ENCODE measurements around the gene LGALS12.
"Not testable (repeated sequence)": the region's sequence is repeated elsewhere in the genome, so short reads cannot be mapped to it uniquely, and the experiment has no call there.

LGALS12 gene

DNA sequence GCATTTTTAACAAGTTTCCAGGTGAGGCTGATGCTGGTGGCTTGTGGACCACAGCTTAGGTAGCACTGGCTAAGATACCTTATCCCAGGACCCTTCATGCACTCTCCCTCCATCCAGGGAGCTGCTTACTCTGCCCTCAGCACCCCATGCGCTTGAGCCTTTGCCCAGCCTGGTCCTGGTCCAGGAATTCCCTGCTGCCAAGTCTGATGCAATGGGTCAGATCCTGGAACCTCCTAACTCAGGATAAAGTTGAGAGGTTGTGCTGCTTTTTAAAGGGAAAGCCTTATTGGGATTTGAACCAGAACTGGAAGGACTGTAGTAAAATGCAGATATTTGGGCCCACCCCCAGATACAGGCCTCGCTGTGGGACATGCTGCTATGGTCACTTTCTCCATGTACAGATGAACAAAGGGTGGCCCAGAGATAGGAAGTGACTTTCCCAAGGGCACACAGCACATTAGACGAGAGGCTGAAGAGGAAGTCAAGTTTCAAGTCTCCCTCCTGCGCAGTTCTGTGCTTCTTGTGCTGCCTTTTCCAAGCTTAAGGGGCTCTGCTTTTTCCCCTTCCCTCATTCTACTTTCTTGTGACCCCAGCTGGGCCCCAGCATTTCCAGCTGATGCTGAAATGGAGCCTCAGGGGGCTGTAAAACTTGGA, 824 bp upstream of the LGALS12 start:
- peak; percentile 39 for DNase-seq (ENCODE audit: low read depth)

GRCh38 chr11:63506876-63507275, 992 bp downstream of the LGALS12 start:
- no peak for DNase-seq (ENCODE audit: low read depth)

DNA sequence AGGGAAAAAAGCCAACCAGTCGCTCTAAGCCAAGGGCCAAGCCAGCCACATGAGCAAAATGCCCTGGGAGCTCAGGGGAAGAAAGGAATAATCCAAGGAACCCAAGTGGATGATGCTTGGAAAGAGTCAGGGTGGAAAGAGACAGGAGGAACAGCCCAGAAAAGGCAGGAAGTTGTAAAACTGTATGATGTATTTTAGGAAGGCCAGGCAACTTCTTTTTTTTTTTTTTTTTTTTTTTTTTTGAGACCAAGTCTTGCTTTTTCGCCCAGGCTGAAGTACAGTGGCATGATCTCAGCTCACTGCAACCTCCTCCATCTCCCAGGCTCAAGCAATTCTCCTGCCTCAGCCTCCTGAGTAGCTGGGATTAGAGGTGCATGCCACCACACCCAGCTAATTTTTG, 1.6 kb downstream of the LGALS12 start:
- DNase-seq (ENCODE audit: low read depth) = no peak

DNA sequence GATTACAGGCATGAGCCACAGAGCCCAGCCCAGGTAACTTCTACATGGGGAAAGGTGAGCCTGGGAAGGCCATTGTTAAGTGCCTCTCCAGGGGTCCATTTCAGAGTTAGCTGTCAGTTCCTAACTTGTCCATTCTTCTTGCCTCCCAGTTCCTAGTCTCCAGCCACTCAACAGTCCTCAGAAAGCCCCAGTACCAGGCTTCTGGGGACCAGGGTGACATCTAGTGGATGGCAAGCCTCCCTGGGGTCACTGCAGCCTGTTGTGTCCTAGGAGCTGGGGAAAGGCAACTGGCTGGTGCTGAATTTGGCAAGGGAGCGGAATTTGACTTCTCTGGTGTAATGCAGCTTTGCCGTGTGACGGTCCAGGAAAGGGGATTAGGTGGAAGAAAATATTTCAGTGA, 2.1 kb downstream of the LGALS12 start:
- peak; percentile 27 for DNase-seq (ENCODE audit: low read depth)

GRCh38 chr11:63508745-63509144, 2.9 kb downstream of the LGALS12 start:
- no peak for DNase-seq (ENCODE audit: low read depth)

DNA sequence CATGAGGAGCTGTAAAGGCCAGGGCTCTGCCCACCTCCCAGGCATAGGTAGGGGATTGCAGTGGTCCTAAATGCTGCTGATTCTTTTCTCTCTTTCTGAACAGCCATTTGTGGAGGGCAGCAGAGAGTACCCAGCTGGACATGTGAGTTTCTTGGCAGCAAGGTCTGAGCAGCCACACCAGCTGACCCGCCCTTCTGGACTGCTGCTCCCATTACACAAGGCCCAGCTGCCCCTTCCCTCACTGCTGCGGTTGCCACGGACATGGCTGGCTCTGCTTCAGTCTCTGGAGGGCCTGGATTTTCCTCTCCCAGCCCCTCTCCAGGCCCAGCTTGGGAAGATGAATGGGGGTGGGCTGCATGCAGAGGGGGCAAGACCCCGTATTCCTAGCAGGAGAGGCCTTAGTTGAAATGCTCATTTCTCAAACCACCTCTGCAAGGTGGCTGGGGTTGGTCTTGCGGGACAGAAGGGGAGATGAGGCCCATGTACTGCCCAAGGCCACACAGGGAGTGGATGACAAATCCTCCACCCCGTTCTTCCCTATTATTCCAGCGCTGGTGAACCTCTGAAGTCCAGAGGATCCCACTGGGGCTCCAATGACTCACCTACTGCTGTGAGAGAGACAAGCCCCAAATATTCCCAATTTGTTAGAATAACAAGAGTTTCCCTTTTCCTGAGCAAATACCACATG, 4.6 kb downstream of the LGALS12 start:
- DNase-seq (ENCODE audit: low read depth) = peak; percentile 77

DNA sequence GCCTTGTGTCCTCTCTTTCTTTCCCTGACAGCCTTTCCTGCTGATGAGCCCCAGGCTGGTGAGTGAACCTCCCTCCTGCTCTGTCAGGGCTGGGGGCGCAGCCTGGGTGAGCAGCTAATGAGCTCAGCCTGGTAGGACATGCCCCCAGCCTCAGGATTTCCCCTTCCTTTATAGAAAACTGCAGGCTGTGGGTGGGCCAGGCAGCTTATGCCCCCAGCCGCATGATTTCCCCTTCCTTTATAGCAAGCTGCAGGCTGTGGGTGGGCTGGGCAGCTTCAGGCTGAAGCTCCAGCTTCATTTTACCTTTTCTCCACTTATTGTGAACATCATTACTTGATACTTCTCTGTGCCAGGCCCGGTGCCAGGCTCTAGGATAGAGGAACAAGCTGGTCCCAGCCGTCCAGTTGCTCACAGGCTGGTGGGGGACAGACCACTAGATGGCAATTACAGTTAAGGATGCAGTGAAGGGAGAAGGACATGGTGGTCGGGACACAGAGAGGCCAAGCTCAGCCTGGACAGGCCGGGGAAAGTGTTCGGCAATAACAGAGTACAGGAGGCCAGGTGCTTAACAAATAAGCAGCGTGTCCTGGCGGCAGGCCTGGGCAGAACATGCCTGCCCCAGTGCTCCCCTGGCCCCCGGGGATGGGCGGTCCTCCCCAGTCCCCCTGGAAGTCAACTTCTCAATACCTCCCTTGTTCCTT, 5.3 kb downstream of the LGALS12 start:
- DNase-seq (ENCODE audit: low read depth) = no peak

DNA sequence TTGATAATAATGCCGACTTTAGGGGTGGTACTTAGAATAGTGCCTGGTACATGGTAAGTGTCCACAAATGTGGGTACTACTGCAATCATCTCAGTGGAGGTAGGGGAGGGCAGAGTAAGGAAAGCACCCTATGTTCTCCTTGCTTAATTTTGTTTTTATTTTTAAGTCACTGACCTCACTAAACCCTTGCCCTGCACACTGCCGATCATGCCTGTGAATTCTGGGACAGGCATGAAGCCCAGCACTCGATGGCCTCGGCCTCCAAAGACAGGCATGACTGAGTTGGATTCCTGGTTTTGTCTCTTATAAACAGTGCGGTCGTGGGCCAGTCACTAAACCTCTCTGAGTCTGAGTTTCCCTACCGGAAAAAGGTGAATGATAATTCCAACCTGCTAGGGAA, 6.9 kb downstream of the LGALS12 start:
- DNase-seq (ENCODE audit: low read depth) = no peak

DNA sequence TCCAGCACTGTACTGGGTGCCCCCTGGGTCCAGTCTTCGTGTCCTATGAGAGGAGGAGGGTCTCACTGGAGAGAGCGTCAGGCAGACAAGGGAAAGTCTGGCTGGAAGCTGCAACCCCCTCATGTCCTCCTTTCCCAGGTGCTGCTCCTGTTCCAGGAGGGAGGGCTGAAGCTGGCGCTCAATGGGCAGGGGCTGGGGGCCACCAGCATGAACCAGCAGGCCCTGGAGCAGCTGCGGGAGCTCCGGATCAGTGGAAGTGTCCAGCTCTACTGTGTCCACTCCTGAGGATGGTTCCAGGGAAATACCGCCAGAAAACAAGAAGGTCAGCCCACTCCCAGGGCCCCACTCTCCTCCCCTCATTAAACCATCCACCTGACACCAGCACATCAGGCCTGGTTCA, 10.2 kb downstream of the LGALS12 start:
- DNase-seq (ENCODE audit: low read depth) = no peak

DNA sequence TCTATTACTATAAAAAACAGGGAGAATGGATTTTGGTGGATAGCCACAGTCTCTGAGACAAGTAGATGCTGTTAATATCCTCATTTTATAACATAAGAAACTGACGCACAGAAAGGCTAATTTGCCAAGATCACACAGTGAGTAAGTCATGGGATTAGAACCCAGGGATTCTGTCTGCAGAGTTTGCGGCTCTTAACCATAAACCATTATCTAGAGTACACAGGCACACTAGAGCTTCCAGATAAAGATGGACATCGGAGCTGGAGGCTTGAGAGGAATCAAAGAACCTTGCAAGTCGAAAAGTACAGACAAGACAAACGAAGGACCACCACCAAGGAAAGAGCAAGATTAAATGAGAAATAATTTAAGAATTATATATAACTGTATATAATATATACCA, 11.3 kb downstream of the LGALS12 start:
- no peak for DNase-seq (ENCODE audit: low read depth)

DNA sequence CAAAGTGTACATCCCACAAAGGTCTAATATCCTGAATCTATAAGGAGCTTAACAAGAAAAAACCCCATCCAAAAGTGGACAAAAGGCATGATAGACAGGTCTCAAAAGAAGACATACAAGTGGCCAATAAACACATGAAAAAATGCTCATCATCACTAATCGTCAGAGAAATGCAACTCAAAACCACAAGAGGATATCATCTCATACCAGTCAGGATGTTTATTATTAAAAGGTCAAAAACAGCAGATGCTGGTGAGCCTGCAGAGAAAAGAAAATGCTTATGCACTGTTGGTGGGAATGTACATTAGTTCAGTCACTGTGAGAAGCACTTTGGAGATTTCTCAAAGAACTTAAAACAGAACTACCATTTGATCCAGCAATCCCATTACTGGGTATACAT, 12.7 kb downstream of the LGALS12 start:
- DNase-seq (ENCODE audit: low read depth) = peak; percentile 83

DNA sequence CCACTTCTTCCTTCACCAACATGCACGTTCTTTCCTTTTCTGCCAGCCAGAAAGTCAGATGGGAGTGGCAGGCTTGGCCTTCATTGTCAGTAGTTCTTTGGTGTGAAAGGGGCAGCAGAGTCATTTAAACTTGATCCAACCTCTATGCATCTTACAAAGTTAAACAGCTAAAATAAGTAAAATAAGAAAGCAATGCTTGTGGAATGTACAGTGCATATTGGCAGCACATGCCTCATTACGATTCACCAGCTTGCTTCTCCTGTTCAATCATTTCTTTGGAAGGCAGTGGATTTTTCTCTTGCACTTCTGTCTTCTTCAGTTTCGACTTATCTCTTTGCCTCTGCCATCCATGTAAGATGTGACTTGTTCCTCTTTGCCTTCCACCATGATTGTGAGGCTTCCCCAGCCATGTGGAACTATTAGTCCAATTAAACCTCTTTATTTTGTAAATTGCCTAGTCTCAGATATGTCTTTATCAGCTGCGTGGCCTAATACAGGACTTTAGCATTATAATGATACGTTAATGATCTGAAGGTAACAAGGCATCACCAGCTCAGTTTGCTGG, 14.8 kb downstream of the LGALS12 start:
- no peak for DNase-seq (ENCODE audit: low read depth)

GRCh38 chr11:63521896-63522295, 16.0 kb downstream of the LGALS12 start:
- DNase-seq (ENCODE audit: low read depth) = peak; percentile 63

DNA sequence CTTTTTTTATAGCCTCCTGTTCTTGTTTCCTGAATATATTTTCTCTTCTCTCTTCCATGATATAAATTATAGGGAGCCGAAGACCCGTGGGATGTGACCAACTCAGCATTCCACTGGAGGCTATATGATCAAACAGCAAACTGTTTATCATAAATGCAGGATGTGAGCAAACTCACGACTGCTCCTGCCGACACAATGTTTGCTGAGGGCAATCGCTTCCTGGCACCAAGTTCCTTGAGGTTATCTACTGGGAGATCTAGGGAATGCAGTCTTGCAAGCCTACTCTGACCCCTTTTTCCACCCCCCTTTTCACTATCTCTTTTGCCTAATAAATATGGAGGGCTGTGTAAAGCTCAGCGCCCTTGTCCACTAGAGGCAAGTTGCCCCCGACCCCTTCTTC, 17.3 kb downstream of the LGALS12 start:
- DNase-seq (ENCODE audit: low read depth) = no peak

GRCh38 chr11:63527667-63528066, 21.8 kb downstream of the LGALS12 start:
- no peak for DNase-seq (ENCODE audit: low read depth)

DNA sequence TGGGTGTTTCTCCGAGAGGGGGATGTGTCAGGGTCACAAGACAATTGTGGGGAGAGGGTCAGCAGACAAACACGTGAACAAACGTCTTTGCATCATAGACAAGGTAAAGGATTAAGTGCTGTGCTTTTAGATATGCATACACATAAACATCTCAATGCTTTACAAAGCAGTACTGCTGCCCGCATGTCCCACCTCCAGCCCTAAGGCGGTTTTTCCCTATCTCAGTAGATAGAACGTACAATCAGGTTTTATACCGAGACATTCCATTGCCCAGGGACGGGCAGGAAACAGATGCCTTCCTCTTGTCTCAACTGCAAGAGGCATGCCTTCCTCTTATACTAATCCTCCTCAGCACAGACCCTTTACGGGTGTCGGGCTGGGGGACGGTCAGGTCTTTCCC, 22.3 kb downstream of the LGALS12 start:
- DNase-seq (ENCODE audit: low read depth) = not testable (repeated sequence)

GRCh38 chr11:63528729-63529278, 22.9 kb downstream of the LGALS12 start:
- not testable (repeated sequence) for DNase-seq (ENCODE audit: low read depth)

DNA sequence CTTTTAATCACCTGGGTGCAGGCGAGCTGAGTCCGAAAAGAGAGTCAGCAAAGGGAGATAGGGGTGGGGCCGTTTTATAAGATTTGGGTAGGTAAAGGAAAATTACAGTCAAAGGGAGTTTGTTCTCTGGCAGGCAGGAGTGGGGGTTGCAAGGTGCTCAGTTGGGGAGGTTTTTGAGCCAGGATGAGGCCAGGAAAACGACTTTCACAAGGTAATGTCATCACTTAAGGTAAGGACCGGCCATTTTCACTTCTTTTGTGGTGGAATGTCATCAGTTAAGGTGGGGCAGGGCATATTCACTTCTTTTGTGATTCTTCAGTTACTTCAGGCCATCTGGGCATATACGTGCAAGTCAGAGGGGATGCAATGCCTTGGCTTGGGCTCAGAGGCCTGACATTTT, 23.5 kb downstream of the LGALS12 start:
- DNase-seq (ENCODE audit: low read depth) = not testable (repeated sequence)

DNA sequence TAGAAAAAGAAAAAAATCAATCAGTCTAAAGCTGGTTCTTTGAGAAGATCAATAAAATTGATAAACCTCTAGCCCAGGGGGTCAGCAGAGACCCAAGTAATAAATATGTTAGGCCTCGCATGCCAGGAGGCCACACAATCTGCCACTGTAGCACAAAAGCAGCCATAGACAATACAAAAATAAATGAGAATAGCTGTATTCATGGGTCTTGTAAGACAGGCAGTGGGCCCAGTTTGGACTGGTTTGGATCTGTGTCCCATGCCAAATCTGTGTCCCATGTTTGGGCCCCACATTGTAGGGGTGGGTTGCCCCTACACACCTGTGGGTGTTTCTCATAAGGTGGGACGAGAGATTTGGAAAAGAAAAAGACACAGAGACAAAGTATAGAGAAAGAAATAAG, 24.1 kb downstream of the LGALS12 start:
- no peak for DNase-seq (ENCODE audit: low read depth)

DNA sequence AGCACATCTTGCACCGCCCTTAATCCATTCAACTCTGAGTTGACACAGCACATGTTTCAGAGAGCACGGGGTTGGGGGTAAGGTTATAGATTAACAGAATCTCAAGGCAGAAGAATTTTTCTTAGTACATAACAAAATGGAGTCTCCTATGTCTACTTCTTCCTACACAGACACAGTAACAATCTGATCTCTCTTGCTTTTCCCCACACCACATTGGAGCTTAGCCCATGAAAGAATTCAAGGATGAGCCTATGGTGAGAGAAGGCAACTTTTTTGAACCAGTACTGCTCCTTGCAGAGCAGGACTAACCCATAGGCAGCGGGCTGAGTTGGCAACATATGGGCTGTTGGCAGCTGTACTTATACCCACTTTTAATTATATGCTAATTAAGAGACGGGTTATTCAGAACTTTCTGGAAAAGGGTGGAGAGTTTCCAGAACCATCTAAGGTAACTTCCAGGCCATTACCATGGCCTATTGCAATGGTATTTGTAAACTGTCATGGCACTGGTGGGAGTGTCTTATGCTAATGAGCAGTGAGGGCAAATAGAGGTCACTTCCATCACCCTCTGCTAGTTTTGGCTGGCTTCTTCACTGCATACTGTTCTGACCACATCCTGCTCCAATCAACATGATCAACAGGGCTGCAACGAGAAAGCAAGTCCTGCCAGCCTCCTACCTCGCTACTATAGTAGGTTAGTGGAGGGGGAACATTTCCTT, 25.3 kb downstream of the LGALS12 start:
- DNase-seq (ENCODE audit: low read depth) = peak; percentile 94

DNA sequence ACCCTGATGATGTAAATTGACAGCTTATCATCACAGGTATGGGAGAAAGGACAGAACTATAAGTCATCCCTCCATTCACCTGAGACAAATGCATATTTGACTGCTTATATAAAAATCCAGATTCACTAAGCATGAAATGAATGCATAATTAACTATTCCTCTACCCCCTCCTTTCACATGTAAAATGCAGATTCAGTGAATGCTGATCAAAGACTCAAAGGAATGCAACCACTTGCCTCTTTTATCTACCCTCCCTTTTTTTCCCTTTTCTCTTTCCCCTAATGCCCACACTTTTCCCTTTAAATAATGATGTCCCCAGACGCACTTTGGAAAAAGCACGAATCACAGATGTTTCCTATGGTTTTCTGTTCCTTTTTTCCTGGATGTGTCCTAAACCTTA, 26.2 kb downstream of the LGALS12 start:
- DNase-seq (ENCODE audit: low read depth) = no peak
